Measurements from ENCODE around the gene TMUB1. TPM values are rescaled to one million over a fixed set of nuclear protein-coding genes. Genes with fewer than 3 reads are reported as not detected.

TMUB1 gene
- total and polyA plus RNA-seq, 11 donors: 21.8 to 82.6 (median 37.9) TPM

GRCh38 chr7:151061213-151062110, 21.8 kb downstream of the TMUB1 start:
- intact Hi-C loops (cut with DNase I): loop anchor here in 2 of 10 donors (2.0 to 10.0 kb wide), 2 partner anchors 19 to 53 kb away; partner anchors contain the start of gene FASTK (in 1 of the 2)
- H3K4me1 ChIP-seq: peaks cover 9 to 55% (median 49%) of the 10 kb centered on the region in 12 donors

DNA sequence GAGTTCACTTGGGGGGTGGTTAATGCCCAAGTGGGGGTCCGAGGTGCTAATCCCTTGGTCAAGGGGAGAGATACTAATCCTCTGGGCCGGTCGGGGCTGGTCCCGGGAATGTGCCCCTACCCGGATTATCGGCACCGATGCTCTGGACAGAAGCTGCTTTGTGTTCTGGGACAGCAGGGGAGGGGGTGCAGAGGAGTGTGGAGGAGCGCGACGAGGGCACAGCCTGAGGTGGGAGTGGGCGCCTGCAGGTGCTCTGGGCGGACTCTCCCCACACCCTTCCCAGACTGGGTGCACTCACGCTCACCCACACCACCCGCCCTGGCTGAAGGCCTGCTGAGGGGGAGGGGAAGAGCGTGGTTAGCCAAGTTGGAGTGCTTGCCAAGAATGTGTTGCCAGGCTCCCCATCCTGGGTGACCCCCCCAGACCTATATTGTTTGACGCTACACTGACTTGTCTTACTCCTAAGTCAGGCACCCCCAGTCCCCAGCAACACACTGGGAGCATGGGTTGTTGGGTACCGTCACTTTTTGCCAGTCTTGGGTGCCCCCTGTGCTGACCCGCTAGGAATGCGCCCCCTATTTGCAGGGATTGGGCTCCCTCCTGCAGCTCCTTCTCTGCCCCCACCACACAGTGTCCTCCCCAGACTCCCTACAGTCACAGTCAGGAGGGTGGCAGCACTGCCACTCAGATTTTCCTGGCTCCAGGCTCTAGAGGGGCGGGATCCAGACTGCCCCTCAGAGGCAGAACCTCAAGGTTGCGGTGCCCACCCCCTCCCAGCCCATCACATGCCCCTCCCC, 22.7 kb downstream of the TMUB1 start:
- WGBS, 4 donors: 12 to 15% (median 13%) methylated on average over 12 to 21 of the region's 21 CpGs
- no peak for TF ChIP-seq POLR2A (IDR thresholded peaks at IDR 0.05)
- TF ChIP-seq, protein P1, sequence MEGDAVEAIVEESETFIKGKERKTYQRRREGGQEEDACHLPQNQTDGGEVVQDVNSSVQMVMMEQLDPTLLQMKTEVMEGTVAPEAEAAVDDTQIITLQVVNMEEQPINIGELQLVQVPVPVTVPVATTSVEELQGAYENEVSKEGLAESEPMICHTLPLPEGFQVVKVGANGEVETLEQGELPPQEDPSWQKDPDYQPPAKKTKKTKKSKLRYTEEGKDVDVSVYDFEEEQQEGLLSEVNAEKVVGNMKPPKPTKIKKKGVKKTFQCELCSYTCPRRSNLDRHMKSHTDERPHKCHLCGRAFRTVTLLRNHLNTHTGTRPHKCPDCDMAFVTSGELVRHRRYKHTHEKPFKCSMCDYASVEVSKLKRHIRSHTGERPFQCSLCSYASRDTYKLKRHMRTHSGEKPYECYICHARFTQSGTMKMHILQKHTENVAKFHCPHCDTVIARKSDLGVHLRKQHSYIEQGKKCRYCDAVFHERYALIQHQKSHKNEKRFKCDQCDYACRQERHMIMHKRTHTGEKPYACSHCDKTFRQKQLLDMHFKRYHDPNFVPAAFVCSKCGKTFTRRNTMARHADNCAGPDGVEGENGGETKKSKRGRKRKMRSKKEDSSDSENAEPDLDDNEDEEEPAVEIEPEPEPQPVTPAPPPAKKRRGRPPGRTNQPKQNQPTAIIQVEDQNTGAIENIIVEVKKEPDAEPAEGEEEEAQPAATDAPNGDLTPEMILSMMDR (IDR thresholded peaks at IDR 0.05): peak in 1 of 12 donors; percentile 20
- Histone ChIP-seq H3K4me3 (peak overlapping the region; percentile 68 to 100 (median 90)), H3K4me1 (peaks cover 9 to 55% (median 49%) of the 10 kb centered on the region in 12 donors), H3K27me3 (no peaks in the 10 kb centered on the region), H3K27ac (peak overlapping the region in 10 of 12 donors; percentile 90 to 99 (median 98)), H3K36me3 (peaks cover 0 to 22% (median 18%) of the 10 kb centered on the region in 9 donors), H3K9me3 (no peaks in the 10 kb centered on the region)
- DNase-seq (peak in 2 of 5 donors; percentile 56 to 66), ATAC-seq (peak in 1 of 4 donors; percentile 3)
- intact Hi-C loops (cut with DNase I): loop anchor here in 3 of 10 donors (1.0 to 10.0 kb wide), 3 partner anchors 20 to 54 kb away; partner anchors contain the start of gene FASTK (in 2 of the 3)

More at GRCh38 chr7:151061213-151062110, 21.8 kb downstream of the TMUB1 start:
- peaks cover 0 to 31% (median 27%) of the 10 kb centered on the region in 9 donors for H3K36me3 ChIP-seq
- WGBS, 4 donors: 58 to 60% (median 60%) methylated on average over 31 to 33 of the region's 33 CpGs
- H3K27me3 ChIP-seq: no peaks in the 10 kb centered on the region
- DNase-seq (no peak), ATAC-seq (no peak)
- TF ChIP-seq POLR2A (IDR thresholded peaks at IDR 0.05): no peak
- TF ChIP-seq, protein P1 (IDR thresholded peaks at IDR 0.05): no peak
- H3K27ac ChIP-seq: peak overlapping the region in 8 of 12 donors; percentile 53 to 99 (median 98)
- H3K4me3 ChIP-seq: peak overlapping the region in 8 of 12 donors; percentile 68 to 100 (median 90)
- H3K9me3 ChIP-seq: no peaks in the 10 kb centered on the region

DNA sequence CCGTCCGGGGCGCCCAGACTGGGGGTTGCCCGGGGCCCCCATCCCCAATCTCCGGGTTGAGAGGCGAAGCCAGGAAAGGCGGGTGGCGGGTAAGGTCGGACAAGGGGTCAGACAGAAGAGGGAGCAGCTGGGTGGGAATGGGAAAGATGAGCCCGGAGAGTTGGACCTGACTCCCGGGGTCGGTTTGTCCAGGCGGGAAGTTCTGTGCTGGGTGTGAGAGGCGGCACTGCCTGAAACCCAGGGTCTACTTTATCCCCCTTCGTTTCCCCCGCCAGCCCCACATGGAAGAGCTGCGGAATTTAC, 23.2 kb downstream of the TMUB1 start:
- Histone ChIP-seq H3K27me3 (no peaks in the 10 kb centered on the region), H3K36me3 (peaks cover 0 to 17% (median 13%) of the 10 kb centered on the region in 9 donors), H3K4me3 (peak overlapping the region; percentile 68 to 100 (median 90)), H3K9me3 (no peaks in the 10 kb centered on the region), H3K27ac (peak overlapping the region; percentile 90 to 99 (median 98)), H3K4me1 (peaks cover 9 to 55% (median 48%) of the 10 kb centered on the region in 12 donors)
- 1 to 5% (median 3%) methylated on average over 13 to 17 of the region's 17 CpGs for WGBS, 4 donors
- intact Hi-C loops (cut with DNase I): loop anchor here in 3 of 10 donors (1.0 to 10.0 kb wide), 3 partner anchors 20 to 55 kb away; partner anchors contain the start of gene FASTK (in 2 of the 3)
- ATAC-seq: no peak
- DNase-seq: no peak
- no peak for TF ChIP-seq POLR2A (IDR thresholded peaks at IDR 0.05)
- TF ChIP-seq, protein P1 (IDR thresholded peaks at IDR 0.05): peak in 3 of 12 donors; percentile 4 to 13 (median 4)

Measured in heart left ventricle (tissue), 16 donors.